Measurements from ENCODE around the gene NOTCH4.
A peak's percentile ranks its signal among the peaks of the same experiment; 100 is the strongest.

Gene NOTCH4

GRCh38 chr6:32226434-32226833 lies 2.6 kb upstream of the NOTCH4 start:
- no peak overlapping the region for H3K9ac ChIP-seq (ENCODE audit: low read depth, low read length, poor library complexity)
- H2BK15ac ChIP-seq (ENCODE audit: low read length) = no peak overlapping the region
- no peak overlapping the region for H2BK5ac ChIP-seq (ENCODE audit: low read length)
- H2AFZ ChIP-seq (ENCODE audit: low read length) = no peak overlapping the region
- H2BK120ac ChIP-seq (ENCODE audit: low read depth, low read length) = no peak overlapping the region
- no peak overlapping the region for H3K27ac ChIP-seq (replicated peaks; ENCODE audit: low read length)
- H2AK5ac ChIP-seq (ENCODE audit: low read depth, low read length) = no peak overlapping the region
- no peak overlapping the region for H2BK12ac ChIP-seq (ENCODE audit: low read length)
- no peak overlapping the region for H3K14ac ChIP-seq (ENCODE audit: low read length)
- no peak overlapping the region for H3K4ac ChIP-seq (ENCODE audit: low read length)
- H3K36me3 ChIP-seq (replicated peaks in 1 of 2; ENCODE audit: control insufficient read depth in 2 of 2, insufficient read depth in 2 of 2, low read length in 2 of 2) = no peaks in the 10 kb centered on the region
- H3K27me3 ChIP-seq (ENCODE audit: control insufficient read depth in 3 of 3, insufficient read depth in 3 of 3, low read depth in 1 of 3, low read length in 3 of 3) = peaks cover 0 to 22% (median 0%) of the 10 kb centered on the region in 3 experiments
- H3K4me2 ChIP-seq (ENCODE audit: insufficient read depth, low read length, poor library complexity, severe bottlenecking) = no peak overlapping the region
- H4K8ac ChIP-seq (ENCODE audit: low read depth, low read length) = no peak overlapping the region
- no peak overlapping the region for H3K23ac ChIP-seq (ENCODE audit: low read depth, low read length, poor library complexity)
- H3K18ac ChIP-seq (ENCODE audit: low read length) = no peak overlapping the region
- H4K91ac ChIP-seq (ENCODE audit: low read depth, low read length, poor library complexity) = no peak overlapping the region
- no peaks in the 10 kb centered on the region for H3K9me3 ChIP-seq (replicated peaks in 1 of 2; ENCODE audit: control insufficient read depth in 2 of 2, insufficient read depth in 1 of 2, low read depth in 1 of 2, low read length in 2 of 2)
- peaks cover 5 to 16% of the 10 kb centered on the region in 2 donors for H3K4me1 ChIP-seq (ENCODE audit: control insufficient read depth in 2 of 2, insufficient read depth in 1 of 2, low read depth in 1 of 2, low read length in 2 of 2)
- DNase-seq (ENCODE audit: low spot score) = no peak
- H3K79me1 ChIP-seq (ENCODE audit: low read depth, low read length) = no peaks in the 10 kb centered on the region
- H3K4me3 ChIP-seq (ENCODE audit: low read length in 2 of 2) = no peak overlapping the region
- WGBS, 2 donors (ENCODE audit: extremely low coverage in 2 of 2, insufficient read length in 2 of 2, insufficient replicate concordance in 1 of 2) = no CpG with 5 or more reads among the region's 7 CpGs

- DNase-seq (ENCODE audit: low spot score) = no peak
- Histone ChIP-seq H3K79me1 (ENCODE audit: low read depth, low read length) (no peaks in the 10 kb centered on the region), H3K4me3 (ENCODE audit: low read length in 2 of 2) (no peak overlapping the region), H2BK12ac (ENCODE audit: low read length) (no peak overlapping the region), H3K27ac (replicated peaks; ENCODE audit: low read length) (no peak overlapping the region), H3K4me2 (ENCODE audit: insufficient read depth, low read length, poor library complexity, severe bottlenecking) (no peak overlapping the region), H3K9me3 (replicated peaks in 1 of 2; ENCODE audit: control insufficient read depth in 2 of 2, insufficient read depth in 1 of 2, low read depth in 1 of 2, low read length in 2 of 2) (no peaks in the 10 kb centered on the region), H2BK120ac (ENCODE audit: low read depth, low read length) (no peak overlapping the region), H2AK5ac (ENCODE audit: low read depth, low read length) (no peak overlapping the region), H3K9ac (ENCODE audit: low read depth, low read length, poor library complexity) (no peak overlapping the region), H2BK5ac (ENCODE audit: low read length) (no peak overlapping the region), H3K23ac (ENCODE audit: low read depth, low read length, poor library complexity) (no peak overlapping the region), H3K4me1 (ENCODE audit: control insufficient read depth in 2 of 2, insufficient read depth in 1 of 2, low read depth in 1 of 2, low read length in 2 of 2) (peaks cover 5 to 16% of the 10 kb centered on the region in 2 donors), H3K14ac (ENCODE audit: low read length) (no peak overlapping the region), H3K27me3 (ENCODE audit: control insufficient read depth in 3 of 3, insufficient read depth in 3 of 3, low read depth in 1 of 3, low read length in 3 of 3) (peaks cover 0 to 23% (median 0%) of the 10 kb centered on the region in 3 experiments), H4K8ac (ENCODE audit: low read depth, low read length) (no peak overlapping the region), H2AFZ (ENCODE audit: low read length) (no peak overlapping the region), H3K4ac (ENCODE audit: low read length) (no peak overlapping the region), H3K36me3 (replicated peaks in 1 of 2; ENCODE audit: control insufficient read depth in 2 of 2, insufficient read depth in 2 of 2, low read length in 2 of 2) (no peaks in the 10 kb centered on the region), H4K91ac (ENCODE audit: low read depth, low read length, poor library complexity) (no peak overlapping the region), H3K18ac (ENCODE audit: low read length) (no peak overlapping the region), H2BK15ac (ENCODE audit: low read length) (no peak overlapping the region)
- no CpG with 5 or more reads among the region's 2 CpGs for WGBS, 2 donors (ENCODE audit: extremely low coverage in 2 of 2, insufficient read length in 2 of 2, insufficient replicate concordance in 1 of 2)
Observed at GRCh38 chr6:32224696-32225095, 829 bp upstream of the NOTCH4 start.

GRCh38 chr6:32222333-32223230 lies 1.3 kb downstream of the NOTCH4 start:
- H4K8ac ChIP-seq (ENCODE audit: low read depth, low read length) = no peak overlapping the region
- no peak overlapping the region for H3K4me3 ChIP-seq (ENCODE audit: low read length in 2 of 2)
- no CpG with 5 or more reads among the region's 8 CpGs for WGBS, 2 donors (ENCODE audit: extremely low coverage in 2 of 2, insufficient read length in 2 of 2, insufficient replicate concordance in 1 of 2)
- H3K14ac ChIP-seq (ENCODE audit: low read length) = no peak overlapping the region
- no peak overlapping the region for H3K4me2 ChIP-seq (ENCODE audit: insufficient read depth, low read length, poor library complexity, severe bottlenecking)
- H3K4ac ChIP-seq (ENCODE audit: low read length) = no peak overlapping the region
- H3K36me3 ChIP-seq (replicated peaks in 1 of 2; ENCODE audit: control insufficient read depth in 2 of 2, insufficient read depth in 2 of 2, low read length in 2 of 2) = no peaks in the 10 kb centered on the region
- H2BK5ac ChIP-seq (ENCODE audit: low read length) = peak overlapping the region; percentile 2
- peaks cover 5 to 16% of the 10 kb centered on the region in 2 donors for H3K4me1 ChIP-seq (ENCODE audit: control insufficient read depth in 2 of 2, insufficient read depth in 1 of 2, low read depth in 1 of 2, low read length in 2 of 2)
- H2BK120ac ChIP-seq (ENCODE audit: low read depth, low read length) = no peak overlapping the region
- peak overlapping the region; percentile 34 for H3K23ac ChIP-seq (ENCODE audit: low read depth, low read length, poor library complexity)
- H3K9me3 ChIP-seq (replicated peaks in 1 of 2; ENCODE audit: control insufficient read depth in 2 of 2, insufficient read depth in 1 of 2, low read depth in 1 of 2, low read length in 2 of 2) = no peaks in the 10 kb centered on the region
- no peak overlapping the region for H2BK12ac ChIP-seq (ENCODE audit: low read length)
- peaks cover 0 to 39% (median 0%) of the 10 kb centered on the region in 3 experiments for H3K27me3 ChIP-seq (ENCODE audit: control insufficient read depth in 3 of 3, insufficient read depth in 3 of 3, low read depth in 1 of 3, low read length in 3 of 3)
- peak overlapping the region; percentile 72 for H2AFZ ChIP-seq (ENCODE audit: low read length)
- no peaks in the 10 kb centered on the region for H3K79me1 ChIP-seq (ENCODE audit: low read depth, low read length)
- H3K18ac ChIP-seq (ENCODE audit: low read length) = peak overlapping the region; percentile 78
- peak overlapping the region; percentile 69 for H2BK15ac ChIP-seq (ENCODE audit: low read length)
- no peak for DNase-seq (ENCODE audit: low spot score)
- H3K27ac ChIP-seq (replicated peaks; ENCODE audit: low read length) = no peak overlapping the region
- H4K91ac ChIP-seq (ENCODE audit: low read depth, low read length, poor library complexity) = peak overlapping the region; percentile 9
- H2AK5ac ChIP-seq (ENCODE audit: low read depth, low read length) = peak overlapping the region; percentile 66
- H3K9ac ChIP-seq (ENCODE audit: low read depth, low read length, poor library complexity) = no peak overlapping the region

GRCh38 chr6:32220021-32220420 lies 3.8 kb downstream of the NOTCH4 start:
- Histone ChIP-seq H2BK12ac (ENCODE audit: low read length) (no peak overlapping the region), H3K9ac (ENCODE audit: low read depth, low read length, poor library complexity) (no peak overlapping the region), H3K14ac (ENCODE audit: low read length) (no peak overlapping the region), H4K91ac (ENCODE audit: low read depth, low read length, poor library complexity) (no peak overlapping the region), H2BK15ac (ENCODE audit: low read length) (peak overlapping the region; percentile 69), H3K4me2 (ENCODE audit: insufficient read depth, low read length, poor library complexity, severe bottlenecking) (no peak overlapping the region), H2AFZ (ENCODE audit: low read length) (no peak overlapping the region), H2BK5ac (ENCODE audit: low read length) (no peak overlapping the region), H3K79me1 (ENCODE audit: low read depth, low read length) (no peaks in the 10 kb centered on the region), H2AK5ac (ENCODE audit: low read depth, low read length) (peak overlapping the region; percentile 76), H4K8ac (ENCODE audit: low read depth, low read length) (no peak overlapping the region), H3K18ac (ENCODE audit: low read length) (peak overlapping the region; percentile 85), H3K4ac (ENCODE audit: low read length) (no peak overlapping the region), H3K36me3 (replicated peaks in 1 of 2; ENCODE audit: control insufficient read depth in 2 of 2, insufficient read depth in 2 of 2, low read length in 2 of 2) (no peaks in the 10 kb centered on the region), H3K4me3 (ENCODE audit: low read length in 2 of 2) (no peak overlapping the region), H3K4me1 (ENCODE audit: control insufficient read depth in 2 of 2, insufficient read depth in 1 of 2, low read depth in 1 of 2, low read length in 2 of 2) (peaks cover 5 to 16% of the 10 kb centered on the region in 2 donors), H3K23ac (ENCODE audit: low read depth, low read length, poor library complexity) (no peak overlapping the region), H2BK120ac (ENCODE audit: low read depth, low read length) (no peak overlapping the region), H3K27ac (replicated peaks; ENCODE audit: low read length) (no peak overlapping the region), H3K9me3 (replicated peaks in 1 of 2; ENCODE audit: control insufficient read depth in 2 of 2, insufficient read depth in 1 of 2, low read depth in 1 of 2, low read length in 2 of 2) (no peaks in the 10 kb centered on the region), H3K27me3 (ENCODE audit: control insufficient read depth in 3 of 3, insufficient read depth in 3 of 3, low read depth in 1 of 3, low read length in 3 of 3) (peaks cover 0 to 46% (median 0%) of the 10 kb centered on the region in 3 experiments)
- no peak for DNase-seq (ENCODE audit: low spot score)
- no CpG with 5 or more reads among the region's 4 CpGs for WGBS, 2 donors (ENCODE audit: extremely low coverage in 2 of 2, insufficient read length in 2 of 2, insufficient replicate concordance in 1 of 2)

Measured in neuronal stem cell (in vitro differentiated cells).